ENCODE results near the gene DTWD1.

DNA sequence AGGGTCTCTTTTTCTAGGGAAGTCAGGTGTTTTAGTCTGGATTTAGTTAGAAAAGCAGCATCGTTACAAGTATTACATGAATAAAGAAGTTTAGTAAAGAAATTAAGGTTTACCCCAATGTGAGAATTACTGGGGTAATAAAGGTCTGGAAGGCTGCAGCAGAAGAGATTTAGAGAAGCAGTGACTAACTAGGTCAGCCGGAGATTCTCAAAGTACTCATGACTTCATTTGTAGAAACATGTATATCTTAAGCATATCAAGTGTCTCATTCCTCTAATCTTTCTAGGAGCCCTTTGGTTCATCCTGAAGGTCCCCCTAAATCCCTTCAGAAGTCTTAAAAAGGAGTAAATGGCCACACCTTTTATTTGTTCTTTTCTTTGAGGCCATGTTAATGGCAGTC lies 26.0 kb downstream of the DTWD1 start:
- TF ChIP-seq CTCF (conservative IDR thresholded peaks at IDR 0.05; ENCODE audit: low read depth, low read length) (no peak), EZH2 (IDR thresholded peaks at IDR 0.05; ENCODE audit: low read length, unreplicated experiment) (no peak), EZH2phosphoT487 (IDR thresholded peaks at IDR 0.05; ENCODE audit: borderline replicate concordance, low read length) (no peak)
